ENCODE results near the gene GUCY1A1. TPM values are rescaled to one million over a fixed set of nuclear protein-coding genes. Genes with fewer than 3 reads are reported as not detected.

The GUCY1A1 gene
- total and polyA plus RNA-seq, 2 donors from 2014 or later = 6.9 to 64.6 TPM

DNA sequence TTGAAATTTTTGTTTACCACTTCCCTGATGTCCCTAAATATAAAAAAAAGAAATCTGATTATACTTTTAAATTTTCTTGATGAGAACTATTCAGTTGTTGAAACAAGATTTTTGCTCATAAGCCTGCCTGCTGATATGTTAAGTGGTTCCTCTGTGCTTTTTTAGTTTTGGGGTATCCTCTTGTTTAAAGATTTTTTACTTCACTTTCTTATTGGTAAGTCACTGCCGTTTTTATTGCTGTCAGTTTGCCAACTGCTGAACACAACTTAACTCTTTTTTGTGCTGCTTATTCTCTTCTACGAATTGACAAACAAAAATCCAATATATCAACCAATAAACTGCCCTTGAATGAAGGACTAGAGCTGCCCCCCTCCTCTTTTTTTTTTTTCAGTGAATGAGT lies 39.5 kb downstream of the GUCY1A1 start:
- intact Hi-C loops (cut with DNase I) = no loop called here
- no peak for DNase-seq
- TF ChIP-seq, protein P1, sequence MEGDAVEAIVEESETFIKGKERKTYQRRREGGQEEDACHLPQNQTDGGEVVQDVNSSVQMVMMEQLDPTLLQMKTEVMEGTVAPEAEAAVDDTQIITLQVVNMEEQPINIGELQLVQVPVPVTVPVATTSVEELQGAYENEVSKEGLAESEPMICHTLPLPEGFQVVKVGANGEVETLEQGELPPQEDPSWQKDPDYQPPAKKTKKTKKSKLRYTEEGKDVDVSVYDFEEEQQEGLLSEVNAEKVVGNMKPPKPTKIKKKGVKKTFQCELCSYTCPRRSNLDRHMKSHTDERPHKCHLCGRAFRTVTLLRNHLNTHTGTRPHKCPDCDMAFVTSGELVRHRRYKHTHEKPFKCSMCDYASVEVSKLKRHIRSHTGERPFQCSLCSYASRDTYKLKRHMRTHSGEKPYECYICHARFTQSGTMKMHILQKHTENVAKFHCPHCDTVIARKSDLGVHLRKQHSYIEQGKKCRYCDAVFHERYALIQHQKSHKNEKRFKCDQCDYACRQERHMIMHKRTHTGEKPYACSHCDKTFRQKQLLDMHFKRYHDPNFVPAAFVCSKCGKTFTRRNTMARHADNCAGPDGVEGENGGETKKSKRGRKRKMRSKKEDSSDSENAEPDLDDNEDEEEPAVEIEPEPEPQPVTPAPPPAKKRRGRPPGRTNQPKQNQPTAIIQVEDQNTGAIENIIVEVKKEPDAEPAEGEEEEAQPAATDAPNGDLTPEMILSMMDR (IDR thresholded peaks at IDR 0.05; ENCODE audit: borderline replicate concordance, extremely low read depth, insufficient read depth) = no peak
- no peak overlapping the region for H3K27ac ChIP-seq (ENCODE audit: low read depth in 2 of 2, low read length in 2 of 2)
- peaks cover 0 to 4% (median 3%) of the 10 kb centered on the region in 3 donors for H3K36me3 ChIP-seq (ENCODE audit: control insufficient read depth in 2 of 3, insufficient read depth in 3 of 3, low read length in 3 of 3)
- no peaks in the 10 kb centered on the region for H3K9me3 ChIP-seq (ENCODE audit: control insufficient read depth in 2 of 3, insufficient read depth in 1 of 3, low read length in 3 of 3)
- H3K4me1 ChIP-seq (ENCODE audit: control insufficient read depth in 2 of 3, insufficient read depth in 2 of 3, low read depth in 1 of 3, low read length in 3 of 3) = peaks cover 4 to 7% (median 5%) of the 10 kb centered on the region in 3 donors
- FAIRE-seq = no peak
- H3K9ac ChIP-seq (ENCODE audit: low read length in 3 of 3) = no peak overlapping the region
- no peaks in the 10 kb centered on the region for H3K27me3 ChIP-seq (ENCODE audit: control insufficient read depth, insufficient read depth, low read length)
- H3K4me3 ChIP-seq (ENCODE audit: low read length in 3 of 3) = no peak overlapping the region

DNA sequence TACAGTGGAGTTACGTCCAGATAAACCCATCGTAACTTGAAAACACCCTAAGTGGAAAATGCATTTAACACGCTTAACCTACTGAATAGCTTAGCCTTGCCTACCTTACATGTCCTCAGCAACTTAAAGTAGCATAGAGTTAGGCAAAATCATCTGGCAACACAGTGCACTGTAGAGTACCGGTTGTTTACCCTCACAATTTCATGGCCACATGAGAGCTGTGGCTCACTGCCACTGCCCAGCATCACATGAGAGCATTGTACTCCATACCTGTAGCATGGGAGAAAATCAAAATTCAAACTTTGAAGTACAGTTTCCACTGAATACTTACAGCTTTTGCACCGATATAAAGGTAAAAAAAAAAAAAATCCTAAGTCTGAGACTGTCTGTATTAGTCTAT lies 40.6 kb downstream of the GUCY1A1 start:
- H3K4me3 ChIP-seq (ENCODE audit: low read length in 3 of 3) = no peak overlapping the region
- H3K9ac ChIP-seq (ENCODE audit: low read length in 3 of 3) = no peak overlapping the region
- H3K27ac ChIP-seq (ENCODE audit: low read depth in 2 of 2, low read length in 2 of 2) = no peak overlapping the region
- H3K36me3 ChIP-seq (ENCODE audit: control insufficient read depth in 2 of 3, insufficient read depth in 3 of 3, low read length in 3 of 3) = peaks cover 0 to 4% (median 3%) of the 10 kb centered on the region in 3 donors
- H3K9me3 ChIP-seq (ENCODE audit: control insufficient read depth in 2 of 3, insufficient read depth in 1 of 3, low read length in 3 of 3) = no peaks in the 10 kb centered on the region
- no peak for FAIRE-seq
- no peaks in the 10 kb centered on the region for H3K27me3 ChIP-seq (ENCODE audit: control insufficient read depth, insufficient read depth, low read length)
- H3K4me1 ChIP-seq (ENCODE audit: control insufficient read depth in 2 of 3, insufficient read depth in 2 of 3, low read depth in 1 of 3, low read length in 3 of 3) = peaks cover 4 to 7% (median 5%) of the 10 kb centered on the region in 3 donors
- TF ChIP-seq, protein P1 (IDR thresholded peaks at IDR 0.05; ENCODE audit: borderline replicate concordance, extremely low read depth, insufficient read depth) = no peak
- no peak for DNase-seq
- intact Hi-C loops (cut with DNase I) = no loop called here

DNA sequence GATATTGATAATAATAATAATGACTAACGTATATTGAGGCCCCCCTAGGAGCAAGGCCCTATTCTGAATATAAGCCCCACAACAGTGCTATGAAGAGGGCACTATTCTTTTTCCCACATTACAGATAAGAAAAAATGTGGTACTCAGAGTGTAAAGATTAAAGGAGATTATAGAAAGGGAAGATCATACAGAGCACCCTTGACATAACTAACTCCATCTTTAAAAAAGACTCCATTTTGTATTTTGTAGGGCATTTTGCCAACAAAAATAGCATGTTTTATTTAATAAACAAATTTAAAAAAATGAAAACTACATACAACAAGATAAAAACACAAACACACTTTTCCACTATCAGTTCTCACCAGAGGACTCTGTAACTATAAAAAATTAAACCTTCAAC lies 42.1 kb downstream of the GUCY1A1 start:
- TF ChIP-seq, protein P1 (IDR thresholded peaks at IDR 0.05; ENCODE audit: borderline replicate concordance, extremely low read depth, insufficient read depth) = no peak
- no peaks in the 10 kb centered on the region for H3K9me3 ChIP-seq (ENCODE audit: control insufficient read depth in 2 of 3, insufficient read depth in 1 of 3, low read length in 3 of 3)
- H3K4me1 ChIP-seq (ENCODE audit: control insufficient read depth in 2 of 3, insufficient read depth in 2 of 3, low read depth in 1 of 3, low read length in 3 of 3) = peaks cover 2 to 6% (median 4%) of the 10 kb centered on the region in 3 donors
- H3K27me3 ChIP-seq (ENCODE audit: control insufficient read depth, insufficient read depth, low read length) = no peaks in the 10 kb centered on the region
- no peak overlapping the region for H3K9ac ChIP-seq (ENCODE audit: low read length in 3 of 3)
- FAIRE-seq (no peak), DNase-seq (no peak)
- intact Hi-C loops (cut with DNase I) = no loop called here
- H3K4me3 ChIP-seq (ENCODE audit: low read length in 3 of 3) = no peak overlapping the region
- peaks cover 0 to 4% (median 3%) of the 10 kb centered on the region in 3 donors for H3K36me3 ChIP-seq (ENCODE audit: control insufficient read depth in 2 of 3, insufficient read depth in 3 of 3, low read length in 3 of 3)
- H3K27ac ChIP-seq (ENCODE audit: low read depth in 2 of 2, low read length in 2 of 2) = no peak overlapping the region

DNA sequence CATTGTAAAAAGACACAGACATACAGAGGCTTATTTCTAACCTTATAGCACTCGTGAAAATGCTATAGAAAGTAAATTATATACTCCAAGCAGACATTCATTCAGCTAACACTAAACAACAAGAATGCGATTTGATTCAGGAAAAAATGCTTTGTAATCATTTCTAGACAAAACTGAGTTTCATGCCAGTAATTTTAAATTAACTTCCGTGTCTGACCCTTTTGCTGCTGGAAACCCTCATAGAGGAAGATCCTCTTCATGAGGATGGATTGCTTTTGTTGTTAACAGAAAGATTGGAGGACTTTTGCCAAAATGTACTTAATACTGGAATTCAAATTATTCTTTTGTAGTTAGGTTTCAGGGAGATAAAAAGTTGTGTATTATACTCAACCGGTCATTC lies 43.3 kb downstream of the GUCY1A1 start:
- peak in 1 of 5 donors; percentile 37 for DNase-seq
- no peak for FAIRE-seq
- H3K4me3 ChIP-seq (ENCODE audit: low read length in 3 of 3) = no peak overlapping the region
- no peak overlapping the region for H3K9ac ChIP-seq (ENCODE audit: low read length in 3 of 3)
- H3K27ac ChIP-seq (ENCODE audit: low read depth in 2 of 2, low read length in 2 of 2) = no peak overlapping the region
- intact Hi-C loops (cut with DNase I) = no loop called here
- TF ChIP-seq, protein P1 (IDR thresholded peaks at IDR 0.05; ENCODE audit: borderline replicate concordance, extremely low read depth, insufficient read depth) = no peak
- no peaks in the 10 kb centered on the region for H3K9me3 ChIP-seq (ENCODE audit: control insufficient read depth in 2 of 3, insufficient read depth in 1 of 3, low read length in 3 of 3)
- peaks cover 0 to 4% (median 0%) of the 10 kb centered on the region in 3 donors for H3K4me1 ChIP-seq (ENCODE audit: control insufficient read depth in 2 of 3, insufficient read depth in 2 of 3, low read depth in 1 of 3, low read length in 3 of 3)
- H3K27me3 ChIP-seq (ENCODE audit: control insufficient read depth, insufficient read depth, low read length) = no peaks in the 10 kb centered on the region
- peaks cover 0 to 4% (median 3%) of the 10 kb centered on the region in 3 donors for H3K36me3 ChIP-seq (ENCODE audit: control insufficient read depth in 2 of 3, insufficient read depth in 3 of 3, low read length in 3 of 3)
